Kidney (tissue), 14 donors: ENCODE data around the gene TMEM239. TPM values are rescaled to one million over a fixed set of nuclear protein-coding genes. Genes with fewer than 3 reads are reported as not detected.

Source experiments
- DNase-seq, 5 donors: peaks; one replicate each; pipeline ENCODE4 v3.0.0-alpha.2; 2013 to 2020
- FAIRE-seq: peaks from 2 replicates; lab custom pipeline; 2012; peaks lifted over from hg19 to GRCh38; lab: Jason Lieb, UNC
- H3K27ac ChIP-seq, 2 donors: one replicate each; pipeline ENCODE4 v1.7.0; 2013; ENCODE audit warnings: low read depth in 2 of 2, low read length in 2 of 2, inconsistent platforms in 1 of 2
- H3K27me3 ChIP-seq: one replicate; pipeline ENCODE4 v1.7.1; 2013; ENCODE audit warnings: low read length, inconsistent platforms; ENCODE audit not compliant: control insufficient read depth, insufficient read depth
- H3K36me3 ChIP-seq, 3 donors: one replicate each; pipeline versions ENCODE4 v1.7.0 to v1.7.1; 2013; ENCODE audit warnings: low read length in 3 of 3, control low read depth in 1 of 3, inconsistent platforms in 1 of 3; ENCODE audit not compliant: insufficient read depth in 3 of 3, control insufficient read depth in 2 of 3
- H3K4me1 ChIP-seq, 3 donors: one replicate each; pipeline versions ENCODE4 v1.7.0 to v1.7.1; 2013; ENCODE audit warnings: low read length in 3 of 3, inconsistent platforms in 1 of 3, low read depth in 1 of 3; ENCODE audit not compliant: control insufficient read depth in 2 of 3, insufficient read depth in 2 of 3
- H3K4me3 ChIP-seq, 3 donors: one replicate each; pipeline versions ENCODE4 v1.7.0 to v1.8.1; 2013; ENCODE audit warnings: low read length in 3 of 3, control low read depth in 1 of 3, inconsistent platforms in 1 of 3
- H3K9ac ChIP-seq, 3 donors: one replicate each; pipeline versions ENCODE4 v1.7.0 to v1.7.1; 2013; ENCODE audit warnings: low read length in 3 of 3, control low read depth in 1 of 3, inconsistent platforms in 1 of 3
- H3K9me3 ChIP-seq, 3 donors: one replicate each; pipeline versions ENCODE4 v1.7.0 to v1.7.1; 2013; ENCODE audit warnings: low read length in 3 of 3, control low read depth in 1 of 3, inconsistent platforms in 1 of 3; ENCODE audit not compliant: control insufficient read depth in 2 of 3, insufficient read depth in 1 of 3
- intact Hi-C: fragments of 100-400 bp; cut with DNase I; formaldehyde crosslinking; loops from one replicate; pipeline ENCODE4 v1.11.1; 2022
- polyA plus RNA-seq: library from polyadenylated mRNA; stranded (reverse); fragments of 350-450 nt; fragmentation: Illumina TruSeq; extraction: RNeasy Lipid Tissue Mini Kit (QIAGEN cat#74804); gene quantifications from one replicate; pipeline ENCODE4 v1.2.3, GENCODE V29; 2014; ENCODE audit warnings: low read depth, low replicate concordance; ENCODE audit not compliant: insufficient read depth
- total RNA-seq: library from RNA; stranded (reverse); fragmentation: NEBNext Ultra II Directional; extraction: Animal tissue kit (Norgen Biotek cat#: 25700); gene quantifications from one replicate; pipeline ENCODE4 v1.2.1, GENCODE V29; 2021
- TF ChIP-seq, protein P1 (sequence below): IDR thresholded peaks from 3 replicates; pipeline ENCODE4 v1.5.1; 2012; ENCODE audit warnings: mild to moderate bottlenecking, moderate library complexity, borderline replicate concordance; ENCODE audit not compliant: insufficient read depth; ENCODE audit errors: extremely low read depth
- donor health status: control.
- donor health status: control.
- donor health status: control.
- donor health status: control.
- donor health status: control.
- donor health status: DM: yes; HTN: yes; CAD: no.
- donor health status: Normal renal cell carcinoma (clear cell type).

Gene TMEM239
- total and polyA plus RNA-seq, 2 donors from 2014 or later: not detected

DNA sequence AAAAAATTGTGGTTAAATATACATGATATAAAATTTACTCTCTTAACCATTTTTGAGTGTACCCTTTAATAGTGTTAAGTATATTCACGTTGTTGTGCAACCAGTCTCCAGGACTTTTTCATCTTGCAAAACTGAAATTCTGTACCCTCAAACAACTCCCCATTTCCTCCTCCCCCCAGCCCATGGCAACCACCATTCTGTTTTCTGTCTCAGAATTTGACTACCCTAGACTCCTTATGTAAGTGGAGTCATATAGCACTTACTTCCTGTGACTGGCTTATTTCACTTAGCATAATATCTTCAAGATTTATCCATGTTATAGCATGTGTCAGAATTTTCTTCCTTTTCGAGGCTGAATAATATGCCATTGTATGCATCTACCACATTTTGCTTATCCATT lies 29.4 kb downstream of the TMEM239 start:
- H3K36me3 ChIP-seq: peaks cover 0 to 4% (median 0%) of the 10 kb centered on the region in 3 donors
- H3K4me3 ChIP-seq: no peak overlapping the region
- no peaks in the 10 kb centered on the region for H3K9me3 ChIP-seq
- intact Hi-C loops: no loop called here
- DNase-seq (no peak), FAIRE-seq (no peak)
- no peak overlapping the region for H3K9ac ChIP-seq
- TF ChIP-seq, protein P1, sequence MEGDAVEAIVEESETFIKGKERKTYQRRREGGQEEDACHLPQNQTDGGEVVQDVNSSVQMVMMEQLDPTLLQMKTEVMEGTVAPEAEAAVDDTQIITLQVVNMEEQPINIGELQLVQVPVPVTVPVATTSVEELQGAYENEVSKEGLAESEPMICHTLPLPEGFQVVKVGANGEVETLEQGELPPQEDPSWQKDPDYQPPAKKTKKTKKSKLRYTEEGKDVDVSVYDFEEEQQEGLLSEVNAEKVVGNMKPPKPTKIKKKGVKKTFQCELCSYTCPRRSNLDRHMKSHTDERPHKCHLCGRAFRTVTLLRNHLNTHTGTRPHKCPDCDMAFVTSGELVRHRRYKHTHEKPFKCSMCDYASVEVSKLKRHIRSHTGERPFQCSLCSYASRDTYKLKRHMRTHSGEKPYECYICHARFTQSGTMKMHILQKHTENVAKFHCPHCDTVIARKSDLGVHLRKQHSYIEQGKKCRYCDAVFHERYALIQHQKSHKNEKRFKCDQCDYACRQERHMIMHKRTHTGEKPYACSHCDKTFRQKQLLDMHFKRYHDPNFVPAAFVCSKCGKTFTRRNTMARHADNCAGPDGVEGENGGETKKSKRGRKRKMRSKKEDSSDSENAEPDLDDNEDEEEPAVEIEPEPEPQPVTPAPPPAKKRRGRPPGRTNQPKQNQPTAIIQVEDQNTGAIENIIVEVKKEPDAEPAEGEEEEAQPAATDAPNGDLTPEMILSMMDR: no peak
- H3K4me1 ChIP-seq: peaks cover 0 to 3% (median 0%) of the 10 kb centered on the region in 3 donors
- H3K27ac ChIP-seq: no peak overlapping the region
- H3K27me3 ChIP-seq: no peaks in the 10 kb centered on the region

DNA sequence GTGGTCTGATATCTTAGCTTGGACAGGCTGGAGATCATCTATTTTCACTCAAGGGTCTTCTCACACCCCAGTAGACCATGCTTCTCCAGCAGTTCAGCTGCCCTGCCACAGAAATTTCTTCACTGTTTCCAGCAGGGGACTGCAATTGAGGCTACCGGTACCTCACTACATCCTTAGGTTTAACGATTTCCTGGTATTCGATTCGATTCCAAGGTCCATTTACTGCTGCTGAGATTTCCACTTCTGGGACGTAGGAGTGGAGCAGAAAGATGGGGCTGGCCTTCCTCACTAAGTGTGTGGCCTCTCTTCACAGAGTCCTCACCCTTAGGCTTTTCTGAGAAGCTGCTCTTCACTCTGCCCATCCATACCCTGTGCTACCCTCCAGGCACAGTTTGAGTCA lies 30.5 kb downstream of the TMEM239 start:
- H3K27me3 ChIP-seq: no peaks in the 10 kb centered on the region
- FAIRE-seq (no peak), DNase-seq (no peak)
- H3K4me3 ChIP-seq: no peak overlapping the region
- intact Hi-C loops: no loop called here
- H3K36me3 ChIP-seq: peaks cover 0 to 4% (median 0%) of the 10 kb centered on the region in 3 donors
- H3K4me1 ChIP-seq: no peaks in the 10 kb centered on the region
- no peak overlapping the region for H3K27ac ChIP-seq
- no peaks in the 10 kb centered on the region for H3K9me3 ChIP-seq
- TF ChIP-seq, protein P1: no peak
- no peak overlapping the region for H3K9ac ChIP-seq

DNA sequence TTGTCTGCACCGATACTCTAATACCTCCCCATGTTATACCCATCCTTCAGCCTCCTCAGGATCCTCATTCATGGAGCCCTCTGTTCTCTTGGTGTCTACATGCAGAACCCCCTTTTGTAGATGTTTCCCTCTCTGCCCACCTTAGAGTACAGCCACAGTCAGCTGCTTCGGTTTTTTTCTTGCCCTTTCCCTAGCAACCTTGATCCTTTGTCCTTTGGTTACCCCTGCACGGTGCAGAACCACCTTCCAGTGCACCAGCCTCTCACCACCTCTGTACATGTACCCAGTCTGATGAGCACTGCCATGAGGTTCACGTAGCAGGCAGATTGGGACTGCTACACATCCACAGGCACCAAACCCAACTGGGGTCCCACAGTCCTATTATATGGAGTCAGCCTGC lies 31.6 kb downstream of the TMEM239 start:
- FAIRE-seq: no peak
- Histone ChIP-seq H3K27me3 (no peaks in the 10 kb centered on the region), H3K36me3 (peaks cover 0 to 4% (median 0%) of the 10 kb centered on the region in 3 donors), H3K4me1 (no peaks in the 10 kb centered on the region), H3K27ac (no peak overlapping the region), H3K4me3 (no peak overlapping the region), H3K9me3 (no peaks in the 10 kb centered on the region), H3K9ac (no peak overlapping the region)
- TF ChIP-seq, protein P1: no peak
- intact Hi-C loops: no loop called here
- no peak for DNase-seq

DNA sequence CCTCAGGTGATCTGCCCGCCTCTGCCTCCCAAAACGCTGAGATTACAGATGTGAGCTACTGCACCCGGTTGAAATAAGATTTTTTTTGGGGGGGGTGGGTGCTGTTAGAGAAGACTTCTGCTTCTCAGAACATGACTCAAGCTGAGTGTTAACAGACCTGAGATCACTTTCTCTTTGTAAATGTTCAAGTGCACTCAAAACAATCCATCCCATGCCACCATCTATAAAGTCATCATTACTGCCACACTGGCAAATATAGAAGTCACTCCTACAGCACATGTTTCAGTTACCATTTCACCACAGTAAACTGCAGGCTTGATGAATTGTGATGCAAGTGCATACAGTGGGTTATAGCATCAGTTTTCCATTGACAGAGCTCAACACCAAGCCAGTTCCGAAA lies 33.4 kb downstream of the TMEM239 start:
- FAIRE-seq: no peak
- H3K36me3 ChIP-seq: peaks cover 0 to 3% (median 0%) of the 10 kb centered on the region in 3 donors
- intact Hi-C loops: no loop called here
- no peak overlapping the region for H3K4me3 ChIP-seq
- no peak overlapping the region for H3K9ac ChIP-seq
- H3K27me3 ChIP-seq: no peaks in the 10 kb centered on the region
- TF ChIP-seq, protein P1: no peak
- no peaks in the 10 kb centered on the region for H3K4me1 ChIP-seq
- H3K9me3 ChIP-seq: no peaks in the 10 kb centered on the region
- no peak for DNase-seq
- H3K27ac ChIP-seq: no peak overlapping the region
